GM21390 (cell line): ENCODE measurements around the gene STRN4.

Experiments used
- ATAC-seq: cut with Tn5 transposase; IDR thresholded peaks from one replicate; pipeline ENCODE4 v1.9.1; 2021; ENCODE audit not compliant: unreplicated experiment

STRN4 gene

GRCh38 chr19:46745030-46745429, 1.2 kb downstream of the STRN4 start:
- no peak for ATAC-seq

DNA sequence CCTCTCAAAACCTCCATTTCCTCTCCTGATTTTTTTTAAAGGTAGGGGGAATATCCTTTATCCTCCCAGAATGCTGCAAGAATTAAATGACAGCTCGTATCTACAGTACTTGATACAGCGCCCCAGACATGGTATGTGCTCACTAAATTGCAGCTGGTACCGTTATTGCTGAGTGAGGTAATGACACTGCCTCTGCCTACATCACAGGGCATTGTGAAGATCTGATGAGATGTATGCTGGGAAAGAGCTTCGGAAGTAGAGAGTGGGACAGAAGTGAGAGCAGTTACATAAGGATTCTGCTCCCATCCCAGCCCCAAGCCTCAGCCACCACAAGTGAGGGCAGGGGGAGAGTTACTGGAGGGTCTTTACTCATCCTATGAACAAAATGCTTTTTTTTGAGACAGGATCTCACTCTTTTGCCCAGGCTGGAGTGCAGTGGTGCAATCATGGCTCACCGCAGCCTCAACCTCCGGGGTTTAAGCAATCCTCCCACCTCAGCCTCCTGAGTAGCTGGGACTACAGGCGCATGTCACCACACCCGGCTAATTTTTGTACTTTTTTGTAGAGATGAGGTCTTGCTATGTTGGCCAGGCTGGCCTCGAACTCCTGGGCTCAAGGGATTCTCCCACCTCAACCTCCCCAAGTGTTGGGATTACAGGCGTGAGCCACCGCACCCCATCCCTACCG, 2.1 kb downstream of the STRN4 start:
- no peak for ATAC-seq

DNA sequence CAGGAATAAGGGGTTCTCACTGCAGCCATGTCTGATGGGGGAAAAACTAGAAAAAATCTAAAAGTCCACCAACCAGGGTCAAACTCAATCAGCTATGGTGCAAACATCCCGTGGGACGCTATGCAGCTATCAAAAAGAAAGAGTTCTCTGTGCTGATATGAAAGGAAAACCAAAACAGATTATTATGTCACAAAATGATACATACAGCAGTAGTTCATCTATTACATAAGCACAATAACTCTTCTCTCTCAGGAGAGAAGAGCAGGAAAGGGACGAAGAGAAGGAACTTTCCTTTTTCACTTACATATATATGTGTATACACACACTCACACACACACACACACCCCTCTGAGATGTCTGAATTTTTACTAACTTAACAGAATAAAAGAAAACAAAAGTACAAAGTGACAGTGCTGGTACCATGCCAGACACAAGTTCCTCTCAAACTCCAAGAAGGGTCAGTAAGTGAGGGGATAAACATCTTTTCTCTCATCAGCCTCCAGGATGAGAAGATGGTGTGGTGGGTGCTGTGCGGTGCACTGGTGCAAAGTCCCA, 3.2 kb downstream of the STRN4 start:
- no peak for ATAC-seq

- ATAC-seq: no peak
These were observed 4.8 kb downstream of the STRN4 start for GRCh38 chr19:46741447-46741846.

DNA sequence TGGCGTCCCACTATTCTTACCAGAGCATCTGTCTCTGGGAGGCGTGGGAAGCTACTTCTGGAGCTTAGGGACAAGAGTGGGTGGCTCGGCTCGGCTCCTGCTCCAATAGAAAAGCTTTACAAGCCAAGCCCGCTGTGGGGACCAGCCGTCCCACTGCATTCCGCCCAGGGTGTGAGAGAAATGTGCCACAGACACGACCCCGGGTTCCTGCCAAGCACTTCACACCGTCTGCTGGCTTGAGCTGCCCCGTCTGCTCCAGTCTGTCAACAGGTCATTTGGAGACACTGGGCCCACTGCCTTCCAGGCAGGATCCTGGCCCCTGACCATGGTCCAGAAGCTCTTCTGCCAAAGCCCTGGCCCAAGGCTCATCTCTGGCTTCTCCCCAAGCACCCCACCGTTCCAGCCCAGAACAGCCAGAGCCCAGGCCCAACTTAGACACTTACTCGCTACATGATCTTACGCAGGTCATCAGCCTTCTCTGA, 6.9 kb downstream of the STRN4 start:
- no peak for ATAC-seq

DNA sequence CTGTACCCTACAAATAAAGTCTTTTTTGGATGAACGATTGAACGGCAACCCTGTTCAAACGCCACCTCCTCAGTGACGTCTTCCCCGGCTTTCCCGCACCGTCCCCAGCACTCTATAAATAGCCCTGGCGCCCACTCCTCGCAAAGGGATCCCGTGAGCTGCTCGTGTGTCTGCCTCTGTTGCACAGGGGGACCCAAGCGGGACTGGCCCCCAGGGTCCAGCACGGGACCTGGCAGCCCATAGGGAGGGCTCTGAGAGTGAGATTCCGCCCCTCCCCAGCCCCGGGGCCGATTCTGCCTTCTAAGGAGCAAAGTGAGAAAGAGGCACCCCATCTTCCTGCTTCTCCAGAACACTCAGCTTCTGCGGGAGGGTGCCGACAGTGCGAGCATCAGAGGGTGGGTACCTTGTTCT, 8.5 kb downstream of the STRN4 start:
- no peak for ATAC-seq

- no peak for ATAC-seq
These were observed 9.0 kb downstream of the STRN4 start for GRCh38 chr19:46737298-46737654.

- no peak for ATAC-seq
These were observed 9.5 kb downstream of the STRN4 start for GRCh38 chr19:46736531-46737297.

- no peak for ATAC-seq
These were observed 12.5 kb downstream of the STRN4 start for GRCh38 chr19:46733690-46734292.

GRCh38 chr19:46732966-46733689, 13.1 kb downstream of the STRN4 start:
- ATAC-seq: no peak

- no peak for ATAC-seq
These were observed 13.9 kb downstream of the STRN4 start for GRCh38 chr19:46732172-46732938.

GRCh38 chr19:46731584-46731983, 14.7 kb downstream of the STRN4 start:
- no peak for ATAC-seq

GRCh38 chr19:46731007-46731501, 15.2 kb downstream of the STRN4 start:
- ATAC-seq: no peak

DNA sequence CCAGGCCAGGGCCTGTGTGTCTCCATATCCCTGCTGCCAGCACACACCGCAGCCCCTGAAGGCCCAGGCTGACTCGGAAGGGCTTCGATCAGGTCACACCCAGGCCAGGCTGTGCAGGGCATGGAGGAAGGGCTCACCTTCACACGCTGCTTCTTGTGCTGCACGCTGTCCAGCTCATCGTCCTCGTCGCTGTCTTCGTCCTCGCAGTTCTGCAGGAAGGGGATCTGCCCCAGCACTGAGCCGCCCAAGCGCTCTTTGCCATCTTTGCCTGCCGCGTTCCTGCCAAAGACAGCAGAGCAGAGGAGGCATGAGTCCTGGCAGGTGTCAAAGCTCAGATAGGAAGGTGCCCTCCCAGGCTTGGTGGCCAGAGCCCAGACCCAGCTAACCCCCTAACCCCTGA, 15.7 kb downstream of the STRN4 start:
- no peak for ATAC-seq

DNA sequence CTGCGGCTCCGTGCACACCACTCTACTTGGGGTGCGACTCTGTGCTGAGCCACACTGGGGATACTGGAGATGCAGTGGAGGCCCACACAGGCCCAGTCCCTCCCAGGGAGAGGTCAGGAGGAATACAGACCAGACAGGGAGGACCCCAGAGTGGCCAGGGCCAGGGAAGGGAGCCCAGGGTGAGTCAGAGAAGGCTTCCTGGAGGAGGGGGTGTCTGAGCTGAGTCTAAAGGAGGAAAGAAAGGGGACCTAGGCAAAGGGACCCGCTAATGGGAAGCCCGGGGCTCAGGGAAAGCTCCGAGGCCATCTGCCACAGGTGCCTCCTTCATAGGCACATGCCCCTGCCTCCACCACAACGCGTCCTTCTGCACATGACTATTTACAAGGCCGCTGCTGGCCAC, 16.1 kb downstream of the STRN4 start:
- no peak for ATAC-seq

DNA sequence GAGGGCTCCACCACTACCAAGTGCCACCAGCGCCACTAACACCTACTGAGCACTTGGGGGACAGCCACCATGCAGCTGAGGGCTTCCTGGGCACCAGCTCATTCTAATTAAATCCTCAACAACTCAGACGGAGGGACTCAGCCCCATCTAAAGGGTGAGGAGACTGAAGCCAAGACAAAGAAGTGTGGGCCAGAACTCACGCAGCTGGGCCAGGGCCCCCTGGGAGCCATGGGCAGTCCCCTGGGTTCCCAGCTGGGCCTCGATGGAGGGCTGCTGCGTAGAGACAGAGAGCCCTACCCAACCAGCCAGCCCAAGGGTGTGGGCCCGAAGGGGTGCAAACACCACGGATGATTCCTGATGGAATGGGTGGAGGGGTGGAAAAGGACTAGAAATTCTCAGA, 16.6 kb downstream of the STRN4 start:
- ATAC-seq: no peak

GRCh38 chr19:46728693-46729339, 17.4 kb downstream of the STRN4 start:
- no peak for ATAC-seq

GRCh38 chr19:46728208-46728607, 18.0 kb downstream of the STRN4 start:
- no peak for ATAC-seq

DNA sequence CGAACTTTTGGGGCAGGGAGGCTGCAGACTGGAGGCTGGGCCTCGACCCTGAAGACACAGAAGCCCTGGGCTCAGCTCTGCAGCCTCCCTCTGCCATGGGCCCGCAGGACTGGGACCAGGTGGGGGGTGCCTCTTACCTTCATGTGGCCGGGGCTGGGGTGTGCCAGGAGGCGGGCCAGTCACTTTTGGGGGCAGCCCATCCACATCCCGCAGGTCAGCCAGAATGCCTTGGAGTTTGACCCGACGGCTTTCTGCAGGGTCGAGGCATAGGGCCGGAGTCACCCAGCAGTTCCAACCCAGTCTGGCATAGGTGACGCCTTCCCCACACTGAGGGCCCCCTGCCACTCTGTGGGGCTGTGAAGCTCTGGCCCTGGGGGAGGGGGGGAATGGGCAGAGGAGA, 18.5 kb downstream of the STRN4 start:
- ATAC-seq: no peak
